Suprapubic skin (tissue), 4 donors: Measurements from ENCODE around the gene WFDC1. TPM values are rescaled to one million over a fixed set of nuclear protein-coding genes. Genes with fewer than 3 reads are reported as not detected.

Experiments used
- DNase-seq, 2 donors: peaks; one replicate each; pipeline ENCODE4 v3.0.0-alpha.2; 2019; ENCODE audit warnings: low spot score in 2 of 2
- H3K27ac ChIP-seq: fragments of 200-600 bp; sonication (generic); one replicate; pipeline ENCODE4 v1.5.1; 2019
- H3K27me3 ChIP-seq: fragments of 200-600 bp; sonication (generic); one replicate; pipeline ENCODE4 v1.5.1; 2019
- H3K36me3 ChIP-seq: fragments of 200-600 bp; sonication (generic); one replicate; pipeline ENCODE4 v1.5.1; 2019
- H3K4me1 ChIP-seq: fragments of 200-600 bp; sonication (generic); one replicate; pipeline ENCODE4 v1.5.1; 2019
- H3K4me3 ChIP-seq: fragments of 200-600 bp; sonication (generic); one replicate; pipeline ENCODE4 v1.5.1; 2019; ENCODE audit warnings: mild to moderate bottlenecking
- H3K9me3 ChIP-seq: fragments of 200-600 bp; sonication (generic); one replicate; pipeline ENCODE4 v1.5.1; 2019
- EP300 ChIP-seq: sonication (generic); formaldehyde crosslinking; IDR thresholded peaks from one replicate; pipeline ENCODE4 v1.6.1; 2017; ENCODE audit warnings: antibody characterized with exemption
- POLR2A ChIP-seq, 2 donors: fragments of 450-650 bp; IDR thresholded peaks; one replicate each; pipeline ENCODE4 v1.6.1; 2017; ENCODE audit warnings: antibody characterized with exemption in 2 of 2, mild to moderate bottlenecking in 2 of 2, moderate library complexity in 2 of 2
- POLR2AphosphoS5 ChIP-seq, 3 donors: sonication (generic); formaldehyde crosslinking; IDR thresholded peaks; one replicate each; pipeline ENCODE4 v1.6.1; 2017; ENCODE audit warnings: antibody characterized with exemption in 3 of 3
- whole genome bisulfite sequencing: methylation state at CpG from one replicate; pipeline ENCODE4 v1.1.5; 2018; 5-methylcytosine and 5-hydroxymethylcytosine counted together
- total RNA-seq, 4 donors: library from RNA; depleted of rRNA; stranded (reverse); fragments of >200 nt; gene quantifications; one replicate each; pipeline ENCODE4 v1.1.0, GENCODE V29; 2016
- TF ChIP-seq, protein P1 (sequence below), 2 donors: fragments of 200-600 bp in 1 of 2; fragments of 450-650 bp in 1 of 2; sonication (generic) in 1 of 2; IDR thresholded peaks; one replicate each; pipeline ENCODE4 v1.5.1; 2016 to 2019; ENCODE audit warnings: antibody characterized with exemption in 2 of 2, mild to moderate bottlenecking in 1 of 2, moderate library complexity in 1 of 2

WFDC1 gene
- total RNA-seq, 4 donors from 2014 or later, result 0.49 to 1.4 (median 1.3) TPM; not detected in 1

- TF ChIP-seq EP300 (no peak), POLR2A (IDR thresholded peaks at IDR 0.05) (no peak), POLR2AphosphoS5 (IDR thresholded peaks at IDR 0.05) (no peak)
- TF ChIP-seq, protein P1, sequence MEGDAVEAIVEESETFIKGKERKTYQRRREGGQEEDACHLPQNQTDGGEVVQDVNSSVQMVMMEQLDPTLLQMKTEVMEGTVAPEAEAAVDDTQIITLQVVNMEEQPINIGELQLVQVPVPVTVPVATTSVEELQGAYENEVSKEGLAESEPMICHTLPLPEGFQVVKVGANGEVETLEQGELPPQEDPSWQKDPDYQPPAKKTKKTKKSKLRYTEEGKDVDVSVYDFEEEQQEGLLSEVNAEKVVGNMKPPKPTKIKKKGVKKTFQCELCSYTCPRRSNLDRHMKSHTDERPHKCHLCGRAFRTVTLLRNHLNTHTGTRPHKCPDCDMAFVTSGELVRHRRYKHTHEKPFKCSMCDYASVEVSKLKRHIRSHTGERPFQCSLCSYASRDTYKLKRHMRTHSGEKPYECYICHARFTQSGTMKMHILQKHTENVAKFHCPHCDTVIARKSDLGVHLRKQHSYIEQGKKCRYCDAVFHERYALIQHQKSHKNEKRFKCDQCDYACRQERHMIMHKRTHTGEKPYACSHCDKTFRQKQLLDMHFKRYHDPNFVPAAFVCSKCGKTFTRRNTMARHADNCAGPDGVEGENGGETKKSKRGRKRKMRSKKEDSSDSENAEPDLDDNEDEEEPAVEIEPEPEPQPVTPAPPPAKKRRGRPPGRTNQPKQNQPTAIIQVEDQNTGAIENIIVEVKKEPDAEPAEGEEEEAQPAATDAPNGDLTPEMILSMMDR (IDR thresholded peaks at IDR 0.05), result no peak
- no peak overlapping the region for H3K27ac ChIP-seq
- H3K9me3 ChIP-seq, result no peaks in the 10 kb centered on the region
- no peak overlapping the region for H3K4me3 ChIP-seq
- DNase-seq, result no peak
- H3K4me1 ChIP-seq, result peaks cover 18% of the 10 kb centered on the region
- 91% methylated on average over 15 of the region's 15 CpGs for WGBS
- H3K27me3 ChIP-seq, result no peaks in the 10 kb centered on the region
- H3K36me3 ChIP-seq, result no peaks in the 10 kb centered on the region
Observed at GRCh38 chr16:84360170-84360569, 65.5 kb downstream of the WFDC1 start.

DNA sequence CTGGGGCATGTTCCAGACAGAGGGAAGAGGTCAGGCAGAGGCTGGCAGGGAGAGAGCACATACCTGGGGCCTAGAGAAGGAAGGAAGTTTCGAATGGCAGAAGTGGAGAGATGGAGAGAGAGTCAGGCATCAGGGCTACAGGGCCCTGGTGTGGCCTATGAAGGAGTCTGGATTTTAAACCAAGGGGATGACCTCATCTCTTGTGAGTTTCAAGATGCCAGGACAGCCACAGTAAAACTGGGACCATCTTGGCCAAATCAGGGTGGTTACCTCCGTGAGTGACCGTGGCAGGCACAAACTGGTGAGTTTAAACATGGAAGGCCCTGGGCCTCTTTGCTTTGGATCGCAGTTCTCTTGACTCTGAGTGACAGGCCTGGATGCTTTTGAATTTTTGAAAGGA lies 66.1 kb downstream of the WFDC1 start:
- 93% methylated on average over 4 of the region's 4 CpGs for WGBS

GRCh38 chr16:84361546-84361945 lies 66.9 kb downstream of the WFDC1 start:
- Histone ChIP-seq H3K27ac (no peak overlapping the region), H3K9me3 (no peaks in the 10 kb centered on the region), H3K4me3 (no peak overlapping the region), H3K36me3 (no peaks in the 10 kb centered on the region), H3K4me1 (peaks cover 9% of the 10 kb centered on the region), H3K27me3 (peaks cover under 1% of the 10 kb centered on the region)
- DNase-seq, result no peak
- TF ChIP-seq POLR2A (IDR thresholded peaks at IDR 0.05) (no peak), EP300 (no peak)
- TF ChIP-seq, protein P1 (IDR thresholded peaks at IDR 0.05), result no peak
- 61% methylated on average over 5 of the region's 5 CpGs for WGBS

More for the DNA sequence above, 66.1 kb downstream of the WFDC1 start:
- no peak for DNase-seq
- no peak overlapping the region for H3K4me3 ChIP-seq
- no peaks in the 10 kb centered on the region for H3K36me3 ChIP-seq
- no peak for TF ChIP-seq EP300
- TF ChIP-seq POLR2A (IDR thresholded peaks at IDR 0.05), result no peak
- TF ChIP-seq POLR2AphosphoS5 (IDR thresholded peaks at IDR 0.05), result no peak
- TF ChIP-seq, protein P1 (IDR thresholded peaks at IDR 0.05), result no peak
- no peaks in the 10 kb centered on the region for H3K27me3 ChIP-seq
- no peak overlapping the region for H3K27ac ChIP-seq
- peaks cover 16% of the 10 kb centered on the region for H3K4me1 ChIP-seq
- H3K9me3 ChIP-seq, result no peaks in the 10 kb centered on the region

DNA sequence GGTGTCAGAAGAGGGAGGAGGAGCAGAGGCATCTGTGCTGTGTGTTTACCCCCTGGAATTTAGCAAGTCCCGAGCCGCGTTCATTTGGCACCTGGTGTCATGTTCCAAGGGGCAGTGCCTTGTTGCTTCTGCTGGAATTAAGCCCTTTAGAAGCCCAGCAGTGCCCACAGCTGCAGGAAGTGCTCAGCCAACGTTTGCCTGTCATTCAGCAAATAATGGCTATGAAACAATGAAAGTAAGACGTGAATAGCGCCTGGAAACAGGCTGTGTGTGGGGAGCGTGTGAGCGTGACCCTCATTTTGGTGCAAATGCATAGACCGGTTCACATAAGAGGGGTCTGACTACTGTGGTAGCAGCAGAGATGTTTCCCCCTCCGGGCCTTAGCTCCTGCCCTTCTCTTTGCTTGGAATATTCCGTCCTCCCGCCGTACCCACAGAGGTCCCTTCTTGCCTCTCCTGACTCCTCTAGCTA lies 67.8 kb downstream of the WFDC1 start:
- Histone ChIP-seq H3K4me3 (no peak overlapping the region), H3K9me3 (no peaks in the 10 kb centered on the region), H3K36me3 (no peaks in the 10 kb centered on the region), H3K4me1 (no peaks in the 10 kb centered on the region), H3K27me3 (peaks cover 8% of the 10 kb centered on the region), H3K27ac (no peak overlapping the region)
- TF ChIP-seq POLR2AphosphoS5 (IDR thresholded peaks at IDR 0.05) (no peak), EP300 (no peak), POLR2A (IDR thresholded peaks at IDR 0.05) (no peak)
- TF ChIP-seq, protein P1 (IDR thresholded peaks at IDR 0.05), result no peak
- 74% methylated on average over 13 of the region's 13 CpGs for WGBS
- no peak for DNase-seq

DNA sequence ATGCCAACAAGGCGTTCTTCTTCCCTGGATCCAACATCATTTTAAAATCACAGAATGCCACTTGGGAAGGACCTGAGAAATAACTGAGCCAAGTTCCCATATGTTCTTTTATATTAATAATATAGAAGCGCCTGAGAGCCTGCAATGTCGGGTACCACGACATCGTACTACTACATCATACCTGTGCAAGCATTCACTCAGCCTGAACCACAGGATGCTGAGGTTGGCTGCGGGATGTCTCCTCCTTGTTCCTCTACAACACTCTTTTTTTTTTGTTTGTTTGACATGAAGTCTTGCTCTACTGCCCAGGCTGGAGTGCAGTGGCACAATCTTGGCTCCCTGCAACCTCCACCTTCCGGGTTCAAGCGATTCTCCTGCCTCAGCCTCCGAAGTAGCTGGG lies 71.5 kb downstream of the WFDC1 start:
- H3K4me1 ChIP-seq, result peaks cover 11% of the 10 kb centered on the region
- TF ChIP-seq, protein P1 (IDR thresholded peaks at IDR 0.05), result no peak
- TF ChIP-seq EP300 (no peak), POLR2AphosphoS5 (IDR thresholded peaks at IDR 0.05) (no peak), POLR2A (IDR thresholded peaks at IDR 0.05) (no peak)
- peaks cover 42% of the 10 kb centered on the region for H3K27me3 ChIP-seq
- no peak overlapping the region for H3K27ac ChIP-seq
- DNase-seq, result no peak
- no peak overlapping the region for H3K4me3 ChIP-seq
- 79% methylated on average over 9 of the region's 9 CpGs for WGBS
- H3K9me3 ChIP-seq, result no peaks in the 10 kb centered on the region
- no peaks in the 10 kb centered on the region for H3K36me3 ChIP-seq
